Measurements from ENCODE around the gene ADORA2B. TPM values are rescaled to one million over a fixed set of nuclear protein-coding genes. Genes with fewer than 3 reads are reported as not detected.
"Not testable (repeated sequence)": the region's sequence is repeated elsewhere in the genome, so short reads cannot be mapped to it uniquely, and the experiment has no call there.

Gene ADORA2B
- total RNA-seq, 6 experiments from 2014 or later, result 0.91 to 1.2 (median 1.0) TPM

- Mint-ChIP-seq H3K4me1 (ENCODE audit: low read depth) (no peaks in the 10 kb centered on the region), H3K27ac (no peak overlapping the region), H3K36me3 (ENCODE audit: low read depth) (peaks cover 9% of the 10 kb centered on the region; the same call in 1 of the 2 replicates), H3K9me3 (no peaks in the 10 kb centered on the region), H3K4me3 (no peak overlapping the region), H3K27me3 (ENCODE audit: insufficient read depth) (no peaks in the 10 kb centered on the region; the same call in 1 of the 2 replicates)
- no peak for DNase-seq
- no peak for TF ChIP-seq CTCF (IDR thresholded peaks at IDR 0.05)
Measured at GRCh38 chr17:15973834-15974233, 28.9 kb downstream of the ADORA2B start.

GRCh38 chr17:15977894-15978293, 33.0 kb downstream of the ADORA2B start:
- H3K9me3 Mint-ChIP-seq, result no peaks in the 10 kb centered on the region

GRCh38 chr17:15978606-15979005, 33.7 kb downstream of the ADORA2B start:
- Mint-ChIP-seq H3K27me3 (ENCODE audit: insufficient read depth) (peaks cover 1% of the 10 kb centered on the region; the same call in 1 of the 2 replicates), H3K9me3 (no peaks in the 10 kb centered on the region), H3K27ac (no peak overlapping the region), H3K36me3 (ENCODE audit: low read depth) (peaks cover 16% of the 10 kb centered on the region), H3K4me3 (no peak overlapping the region), H3K4me1 (ENCODE audit: low read depth) (peaks cover 16% of the 10 kb centered on the region)
- DNase-seq, result no peak
- no peak for TF ChIP-seq CTCF (IDR thresholded peaks at IDR 0.05)

More at GRCh38 chr17:15977894-15978293, 33.0 kb downstream of the ADORA2B start:
- TF ChIP-seq CTCF (IDR thresholded peaks at IDR 0.05), result no peak
- no peak for DNase-seq
- peaks cover 1% of the 10 kb centered on the region; the same call in 1 of the 2 replicates for H3K27me3 Mint-ChIP-seq (ENCODE audit: insufficient read depth)
- no peak overlapping the region for H3K4me3 Mint-ChIP-seq
- peaks cover 16% of the 10 kb centered on the region for H3K4me1 Mint-ChIP-seq (ENCODE audit: low read depth)
- peaks cover 16% of the 10 kb centered on the region for H3K36me3 Mint-ChIP-seq (ENCODE audit: low read depth)
- H3K27ac Mint-ChIP-seq, result no peak overlapping the region

GRCh38 chr17:15979013-15979412, 34.1 kb downstream of the ADORA2B start:
- not testable (repeated sequence) for H3K4me3 Mint-ChIP-seq; DNase-seq; H3K9me3 Mint-ChIP-seq; H3K27ac Mint-ChIP-seq; H3K27me3 Mint-ChIP-seq (ENCODE audit: insufficient read depth)
- H3K36me3 Mint-ChIP-seq (ENCODE audit: low read depth), result peaks cover 16% of the 10 kb centered on the region
- H3K4me1 Mint-ChIP-seq (ENCODE audit: low read depth), result peaks cover 16% of the 10 kb centered on the region

GRCh38 chr17:15981208-15981607, 36.3 kb downstream of the ADORA2B start:
- Mint-ChIP-seq H3K27ac (no peak overlapping the region), H3K4me1 (ENCODE audit: low read depth) (peaks cover 16% of the 10 kb centered on the region), H3K36me3 (ENCODE audit: low read depth) (peaks cover 16% of the 10 kb centered on the region), H3K4me3 (no peak overlapping the region), H3K9me3 (no peaks in the 10 kb centered on the region), H3K27me3 (ENCODE audit: insufficient read depth) (peaks cover 1% of the 10 kb centered on the region; the same call in 1 of the 2 replicates)
- no peak for TF ChIP-seq CTCF (IDR thresholded peaks at IDR 0.05)
- DNase-seq, result no peak

GRCh38 chr17:15981646-15982580, 37.0 kb downstream of the ADORA2B start:
- Mint-ChIP-seq H3K27ac (peak overlapping the region; percentile 70), H3K27me3 (ENCODE audit: insufficient read depth) (peaks cover 1% of the 10 kb centered on the region; the same call in 1 of the 2 replicates), H3K4me3 (no peak overlapping the region), H3K36me3 (ENCODE audit: low read depth) (peaks cover 19% of the 10 kb centered on the region), H3K9me3 (no peaks in the 10 kb centered on the region), H3K4me1 (ENCODE audit: low read depth) (peaks cover 16% of the 10 kb centered on the region)
- DNase-seq, result no peak
- no peak for TF ChIP-seq CTCF (IDR thresholded peaks at IDR 0.05)

All from HFFc6 (cell line).